Parathyroid adenoma (tissue), 2 donors: ENCODE data around the gene PP2D1.
"Not testable (repeated sequence)": the region's sequence is repeated elsewhere in the genome, so short reads cannot be mapped to it uniquely, and the experiment has no call there.

Experiments
- H2AFZ ChIP-seq: fragments of 300-600 bp; sonication (generic); one replicate; pipeline ENCODE4 v1.7.0; 2017; ENCODE audit warnings: antibody characterized with exemption, mild to moderate bottlenecking
- H3K27ac ChIP-seq: fragments of 300-600 bp; sonication (generic); one replicate; pipeline ENCODE4 v1.7.0; 2017
- H3K27me3 ChIP-seq: fragments of 300-600 bp; sonication (generic); one replicate; pipeline ENCODE4 v1.7.0; 2017; ENCODE audit warnings: low read length; ENCODE audit not compliant: control insufficient read depth, insufficient read depth
- H3K36me3 ChIP-seq: fragments of 300-600 bp; sonication (generic); one replicate; pipeline ENCODE4 v1.7.0; 2017; ENCODE audit warnings: low read length; ENCODE audit not compliant: control insufficient read depth, insufficient read depth
- H3K4me1 ChIP-seq: fragments of 300-600 bp; sonication (generic); one replicate; pipeline ENCODE4 v1.7.0; 2017; ENCODE audit warnings: control low read depth
- H3K4me2 ChIP-seq: fragments of 300-600 bp; sonication (generic); one replicate; pipeline ENCODE4 v1.7.0; 2017; ENCODE audit warnings: low read length
- H3K4me3 ChIP-seq: fragments of 300-600 bp; sonication (generic); one replicate; pipeline ENCODE4 v1.7.0; 2017; ENCODE audit warnings: low read depth, low read length
- H3K79me2 ChIP-seq: fragments of 300-600 bp; sonication (generic); one replicate; pipeline ENCODE4 v1.7.0; 2017; ENCODE audit warnings: control low read depth
- H3K9ac ChIP-seq: fragments of 300-600 bp; sonication (generic); one replicate; pipeline ENCODE4 v1.7.0; 2017; ENCODE audit warnings: mild to moderate bottlenecking
- H3K9me3 ChIP-seq: fragments of 300-600 bp; sonication (generic); one replicate; pipeline ENCODE4 v1.7.0; 2017; ENCODE audit warnings: low read length; ENCODE audit not compliant: control insufficient read depth
- TF ChIP-seq, protein P1 (sequence below): fragments of 300-600 bp; sonication (generic); IDR thresholded peaks from one replicate; pipeline ENCODE4 v1.7.0; 2017; ENCODE audit warnings: antibody characterized with exemption, mild to moderate bottlenecking
- donor health status: primary hyperparathyroidism.

The PP2D1 gene

DNA sequence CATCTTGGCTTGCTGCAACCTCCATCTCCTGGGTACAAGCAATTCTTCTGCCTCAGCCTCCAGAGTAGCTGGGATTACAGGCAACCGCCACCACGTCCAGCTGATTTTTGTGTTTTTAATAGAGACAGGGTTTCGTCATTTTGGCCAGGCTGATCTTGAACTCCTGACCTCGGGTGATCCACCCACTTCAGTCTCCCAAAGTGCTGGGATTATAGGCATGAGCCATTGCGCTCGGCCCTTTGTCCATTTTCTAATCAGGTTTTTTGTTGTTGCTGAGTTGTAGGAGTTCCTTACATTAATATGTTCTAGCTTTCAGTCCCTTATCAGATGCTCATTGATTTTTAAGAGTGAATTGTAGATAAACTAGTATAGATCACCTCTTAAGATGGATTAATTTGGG lies 44.9 kb downstream of the PP2D1 start:
- no peak overlapping the region for H3K4me2 ChIP-seq
- H3K9me3 ChIP-seq: no peaks in the 10 kb centered on the region
- H3K27ac ChIP-seq: no peak overlapping the region
- no peak overlapping the region for H3K4me3 ChIP-seq
- no peaks in the 10 kb centered on the region for H3K36me3 ChIP-seq
- peaks cover 63% of the 10 kb centered on the region for H3K79me2 ChIP-seq
- TF ChIP-seq, protein P1, sequence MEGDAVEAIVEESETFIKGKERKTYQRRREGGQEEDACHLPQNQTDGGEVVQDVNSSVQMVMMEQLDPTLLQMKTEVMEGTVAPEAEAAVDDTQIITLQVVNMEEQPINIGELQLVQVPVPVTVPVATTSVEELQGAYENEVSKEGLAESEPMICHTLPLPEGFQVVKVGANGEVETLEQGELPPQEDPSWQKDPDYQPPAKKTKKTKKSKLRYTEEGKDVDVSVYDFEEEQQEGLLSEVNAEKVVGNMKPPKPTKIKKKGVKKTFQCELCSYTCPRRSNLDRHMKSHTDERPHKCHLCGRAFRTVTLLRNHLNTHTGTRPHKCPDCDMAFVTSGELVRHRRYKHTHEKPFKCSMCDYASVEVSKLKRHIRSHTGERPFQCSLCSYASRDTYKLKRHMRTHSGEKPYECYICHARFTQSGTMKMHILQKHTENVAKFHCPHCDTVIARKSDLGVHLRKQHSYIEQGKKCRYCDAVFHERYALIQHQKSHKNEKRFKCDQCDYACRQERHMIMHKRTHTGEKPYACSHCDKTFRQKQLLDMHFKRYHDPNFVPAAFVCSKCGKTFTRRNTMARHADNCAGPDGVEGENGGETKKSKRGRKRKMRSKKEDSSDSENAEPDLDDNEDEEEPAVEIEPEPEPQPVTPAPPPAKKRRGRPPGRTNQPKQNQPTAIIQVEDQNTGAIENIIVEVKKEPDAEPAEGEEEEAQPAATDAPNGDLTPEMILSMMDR: no peak
- no peaks in the 10 kb centered on the region for H3K27me3 ChIP-seq
- H3K4me1 ChIP-seq: peaks cover 8% of the 10 kb centered on the region
- H3K9ac ChIP-seq: no peak overlapping the region
- H2AFZ ChIP-seq: no peak overlapping the region

DNA sequence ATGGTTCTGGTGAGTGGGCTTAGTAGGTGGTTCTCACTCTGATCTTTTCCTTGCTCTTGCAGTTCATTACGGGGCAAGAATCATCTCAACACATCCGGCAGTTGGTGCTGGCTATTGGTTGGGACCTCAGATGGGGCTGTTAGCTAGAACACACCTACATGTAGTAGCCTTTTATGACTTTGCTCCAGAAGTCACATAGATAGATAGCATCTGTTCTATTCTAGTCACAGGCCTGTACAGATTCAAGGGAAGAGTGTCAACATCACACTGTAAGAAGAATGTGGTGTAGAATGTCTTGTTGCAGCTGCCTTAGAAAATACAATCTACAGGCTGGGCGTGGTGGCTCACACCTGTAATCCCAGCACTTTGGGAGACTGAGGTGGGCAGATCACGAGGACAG lies 50.1 kb downstream of the PP2D1 start:
- Histone ChIP-seq H3K27ac (no peak overlapping the region), H3K9ac (no peak overlapping the region), H3K4me3 (no peak overlapping the region), H2AFZ (no peak overlapping the region), H3K9me3 (no peaks in the 10 kb centered on the region), H3K36me3 (no peaks in the 10 kb centered on the region), H3K4me2 (no peak overlapping the region), H3K79me2 (peaks cover 80% of the 10 kb centered on the region), H3K4me1 (peaks cover 3% of the 10 kb centered on the region), H3K27me3 (no peaks in the 10 kb centered on the region)
- TF ChIP-seq, protein P1: no peak

DNA sequence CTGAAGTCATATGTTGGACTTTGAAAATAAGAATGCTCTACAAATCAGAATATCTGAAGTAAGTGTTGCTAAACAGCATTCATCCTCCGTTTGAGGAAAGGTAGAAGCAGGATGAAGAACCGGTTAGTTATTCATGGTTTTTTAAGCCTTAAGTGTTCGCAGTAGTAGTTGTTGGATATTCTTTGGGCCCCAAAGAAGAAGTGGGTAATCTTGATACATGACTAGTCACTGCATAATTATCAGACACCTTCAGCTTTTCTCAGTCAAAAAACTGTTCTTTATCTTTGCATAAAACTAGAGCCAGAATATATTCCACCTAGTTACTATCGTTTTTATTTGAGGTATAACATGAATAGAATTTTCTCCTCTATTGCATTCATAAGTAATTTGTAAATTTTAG lies 51.4 kb downstream of the PP2D1 start:
- no peaks in the 10 kb centered on the region for H3K9me3 ChIP-seq
- H3K27ac ChIP-seq: no peak overlapping the region
- H3K27me3 ChIP-seq: no peaks in the 10 kb centered on the region
- no peaks in the 10 kb centered on the region for H3K36me3 ChIP-seq
- no peak overlapping the region for H3K4me3 ChIP-seq
- H3K79me2 ChIP-seq: peaks cover 81% of the 10 kb centered on the region
- no peak overlapping the region for H3K9ac ChIP-seq
- H3K4me2 ChIP-seq: no peak overlapping the region
- peaks cover 3% of the 10 kb centered on the region for H3K4me1 ChIP-seq
- TF ChIP-seq, protein P1: no peak
- H2AFZ ChIP-seq: no peak overlapping the region

DNA sequence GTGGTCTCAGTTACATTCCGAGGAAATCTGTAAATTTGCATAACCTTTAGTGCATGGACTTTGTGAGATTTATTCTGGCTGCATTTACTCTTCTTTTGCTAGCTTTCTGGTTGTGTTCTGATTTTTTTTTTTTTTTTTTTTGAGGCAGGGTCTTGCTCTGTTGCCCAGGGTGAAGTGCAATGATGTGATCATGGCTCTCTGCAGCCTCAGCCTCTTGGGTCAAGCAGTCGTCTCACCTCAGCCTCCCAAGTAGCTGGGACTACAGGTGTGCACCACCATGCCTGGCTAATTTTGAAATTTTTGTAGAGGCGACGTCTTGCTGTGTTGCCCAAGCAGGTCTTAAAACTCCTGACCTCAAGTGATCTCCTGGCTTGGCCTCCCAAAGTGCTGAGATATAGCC lies 52.6 kb downstream of the PP2D1 start:
- Histone ChIP-seq H3K9ac (no peak overlapping the region), H3K4me2 (no peak overlapping the region), H3K9me3 (no peaks in the 10 kb centered on the region), H3K27me3 (no peaks in the 10 kb centered on the region), H3K4me3 (no peak overlapping the region), H3K4me1 (peaks cover 3% of the 10 kb centered on the region), H2AFZ (no peak overlapping the region), H3K79me2 (peaks cover 81% of the 10 kb centered on the region), H3K36me3 (no peaks in the 10 kb centered on the region), H3K27ac (no peak overlapping the region)
- TF ChIP-seq, protein P1: no peak

DNA sequence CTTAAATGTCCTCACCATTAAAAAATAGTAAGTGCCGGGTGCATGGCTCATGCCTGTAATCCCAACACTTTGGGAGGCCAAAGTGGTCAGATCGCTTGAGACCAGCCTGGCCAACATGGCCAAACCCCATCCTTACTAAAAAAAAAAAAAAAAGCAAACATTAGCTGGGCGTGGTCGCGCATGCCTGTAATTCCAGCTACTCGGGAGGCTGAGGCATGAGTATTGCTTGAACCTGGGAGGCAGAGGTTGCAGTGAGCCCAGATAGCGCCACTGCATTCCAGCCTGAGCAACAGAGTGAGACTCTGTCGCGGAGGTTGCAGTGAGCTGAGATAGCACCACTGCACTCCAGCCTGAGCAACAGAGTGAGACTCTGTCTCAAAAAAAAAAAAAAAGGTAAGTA lies 54.7 kb downstream of the PP2D1 start:
- H3K4me2 ChIP-seq, H3K9me3 ChIP-seq, H3K36me3 ChIP-seq, H2AFZ ChIP-seq, H3K4me1 ChIP-seq, H3K4me3 ChIP-seq, H3K27me3 ChIP-seq, H3K27ac ChIP-seq, H3K9ac ChIP-seq: not testable (repeated sequence)
- peaks cover 78% of the 10 kb centered on the region for H3K79me2 ChIP-seq
